GM19023 (cell line): Measurements from ENCODE around the gene CCRL2.
"Not testable (repeated sequence)": the region's sequence is repeated elsewhere in the genome, so short reads cannot be mapped to it uniquely, and the experiment has no call there.

Source experiments
- ATAC-seq: cut with Tn5 transposase; IDR thresholded peaks from one replicate; pipeline ENCODE4 v1.9.1; 2021; ENCODE audit warnings: mild to moderate bottlenecking, moderate library complexity; ENCODE audit not compliant: unreplicated experiment

Gene CCRL2

GRCh38 chr3:46378426-46378942 is 28.6 kb upstream of the CCRL2 start:
- no peak for ATAC-seq

GRCh38 chr3:46380471-46381221 is 26.4 kb upstream of the CCRL2 start:
- ATAC-seq: no peak

- no peak for ATAC-seq
These were observed 25.4 kb upstream of the CCRL2 start for GRCh38 chr3:46381625-46382024.

GRCh38 chr3:46383211-46383950 is 23.7 kb upstream of the CCRL2 start:
- ATAC-seq: no peak

- ATAC-seq: no peak
These were observed 23.1 kb upstream of the CCRL2 start for GRCh38 chr3:46383951-46384330.

GRCh38 chr3:46386205-46386604 is 20.9 kb upstream of the CCRL2 start:
- ATAC-seq: no peak

GRCh38 chr3:46388847-46389246 is 18.2 kb upstream of the CCRL2 start:
- ATAC-seq: not testable (repeated sequence)

GRCh38 chr3:46389306-46389705 is 17.8 kb upstream of the CCRL2 start:
- no peak for ATAC-seq

GRCh38 chr3:46391526-46391925 is 15.5 kb upstream of the CCRL2 start:
- ATAC-seq: not testable (repeated sequence)

- no peak for ATAC-seq
These were observed 14.0 kb upstream of the CCRL2 start for GRCh38 chr3:46393011-46393410.

GRCh38 chr3:46393554-46394434 is 13.3 kb upstream of the CCRL2 start:
- ATAC-seq: no peak

GRCh38 chr3:46395210-46395661 is 11.8 kb upstream of the CCRL2 start:
- ATAC-seq: no peak

- ATAC-seq: no peak
These were observed 11.1 kb upstream of the CCRL2 start for GRCh38 chr3:46395766-46396530.

- no peak for ATAC-seq
These were observed 9.9 kb upstream of the CCRL2 start for GRCh38 chr3:46397111-46397510.

- no peak for ATAC-seq
These were observed 8.7 kb upstream of the CCRL2 start for GRCh38 chr3:46398186-46398955.

GRCh38 chr3:46399098-46399497 is 8.0 kb upstream of the CCRL2 start:
- ATAC-seq: no peak

GRCh38 chr3:46399557-46399956 is 7.5 kb upstream of the CCRL2 start:
- no peak for ATAC-seq

- no peak for ATAC-seq
These were observed 6.9 kb upstream of the CCRL2 start for GRCh38 chr3:46400000-46400734.

GRCh38 chr3:46400846-46401245 is 6.2 kb upstream of the CCRL2 start:
- no peak for ATAC-seq
